H1 (cell line): Measurements from ENCODE around the gene MADD. TPM values are rescaled to one million over a fixed set of nuclear protein-coding genes. Genes with fewer than 3 reads are reported as not detected.

Experiments used
- RBBP5 ChIP-seq: IDR thresholded peaks from 2 replicates; pipeline ENCODE4 v1.7.1; 2012; ENCODE audit warnings: low read depth, mild to moderate bottlenecking, inconsistent platforms, low read length, moderate library complexity, borderline replicate concordance
- SP4 ChIP-seq: IDR thresholded peaks from 2 replicates; pipeline ENCODE4 v1.6.1; 2012; ENCODE audit warnings: low read length, inconsistent platforms
- YY1 ChIP-seq: IDR thresholded peaks from 2 replicates; pipeline ENCODE4 v1.6.1; 2011; ENCODE audit warnings: low read depth, mild to moderate bottlenecking, low read length
- polyA plus RNA-seq, 7 experiments: library from polyadenylated mRNA; depleted of rRNA in 3 of 7; stranded (reverse) in 5 of 7; unstranded in 2 of 7; fragments of >200 nt in 5 of 7; fragments of 200-250 nt in 2 of 7; gene quantifications; 1 replicate in 5 of 7; 2 replicates in 1 of 7; 4 replicates in 1 of 7; pipeline versions ENCODE4 v1.2.1 to v1.2.3, GENCODE V29; 2011 to 2013; ENCODE audit warnings: missing spikeins in 2 of 7, mixed read lengths in 2 of 7
- total RNA-seq: library from RNA; stranded (reverse); fragmentation: NEBNext Ultra II Directional; extraction: Animal tissue kit (Norgen Biotek cat#: 25700); gene quantifications from 2 replicates; pipeline ENCODE4 v1.2.1, GENCODE V29; 2021

Gene MADD
- total and polyA plus RNA-seq, 2 of the 8 experiments (the other 6 are each of a cell fraction or from before 2014, with no cell fraction given) = 32.5 to 45.4 TPM

DNA sequence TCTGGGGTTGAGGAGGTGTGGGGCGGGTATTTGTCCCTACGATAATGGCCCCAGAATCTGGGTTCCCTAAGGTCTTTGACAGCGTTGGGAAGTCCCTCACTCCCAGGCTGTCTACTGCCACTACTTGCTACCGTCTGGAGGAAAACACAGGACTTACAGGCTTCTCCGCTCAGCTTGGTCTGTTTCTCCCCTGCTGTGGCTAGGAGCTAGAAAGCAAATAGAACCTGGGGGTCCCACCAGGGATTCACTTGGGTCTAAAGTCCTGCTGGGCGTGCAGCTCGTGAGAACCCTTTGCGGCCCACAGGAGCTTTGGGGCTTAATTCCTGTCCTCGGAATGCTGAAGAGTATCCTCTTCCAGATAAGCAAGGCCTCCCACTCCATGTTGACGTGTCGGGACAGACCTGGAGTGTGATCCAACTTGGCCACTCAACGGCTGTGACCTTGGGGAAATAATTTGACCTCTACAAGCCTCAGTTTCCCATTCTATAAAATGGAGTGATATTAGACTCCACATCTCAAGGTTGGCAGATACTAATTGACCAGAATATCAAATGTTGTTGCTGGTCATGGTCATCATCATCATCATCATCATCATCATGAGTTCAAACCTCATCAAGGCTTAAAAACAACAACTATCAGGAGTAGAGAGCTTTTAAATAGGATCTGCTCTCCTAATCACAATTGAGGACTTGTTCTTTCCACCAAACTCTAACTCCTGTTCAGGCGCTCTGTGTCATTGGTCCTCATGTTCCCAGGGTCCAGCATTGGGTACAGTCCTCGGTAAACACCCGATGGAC is 84.2 kb downstream of the MADD start (continued):
- no peak for TF ChIP-seq SP4
- TF ChIP-seq RBBP5 = no peak
- no peak for TF ChIP-seq YY1
- TF ChIP-seq, all 59 proteins: peak for 0
